GM12801 (cell line): ENCODE results near the gene MTURN.

Experiments used
- TF ChIP-seq, protein P1 (sequence below): IDR thresholded peaks from one replicate; pipeline ENCODE4 v1.5.1; 2011; ENCODE audit warnings: control low read depth; ENCODE audit not compliant: insufficient read length; ENCODE audit errors: extremely low read depth

The MTURN gene

GRCh38 chr7:30155481-30155880, 20.7 kb downstream of the MTURN start:
- TF ChIP-seq, protein P1, sequence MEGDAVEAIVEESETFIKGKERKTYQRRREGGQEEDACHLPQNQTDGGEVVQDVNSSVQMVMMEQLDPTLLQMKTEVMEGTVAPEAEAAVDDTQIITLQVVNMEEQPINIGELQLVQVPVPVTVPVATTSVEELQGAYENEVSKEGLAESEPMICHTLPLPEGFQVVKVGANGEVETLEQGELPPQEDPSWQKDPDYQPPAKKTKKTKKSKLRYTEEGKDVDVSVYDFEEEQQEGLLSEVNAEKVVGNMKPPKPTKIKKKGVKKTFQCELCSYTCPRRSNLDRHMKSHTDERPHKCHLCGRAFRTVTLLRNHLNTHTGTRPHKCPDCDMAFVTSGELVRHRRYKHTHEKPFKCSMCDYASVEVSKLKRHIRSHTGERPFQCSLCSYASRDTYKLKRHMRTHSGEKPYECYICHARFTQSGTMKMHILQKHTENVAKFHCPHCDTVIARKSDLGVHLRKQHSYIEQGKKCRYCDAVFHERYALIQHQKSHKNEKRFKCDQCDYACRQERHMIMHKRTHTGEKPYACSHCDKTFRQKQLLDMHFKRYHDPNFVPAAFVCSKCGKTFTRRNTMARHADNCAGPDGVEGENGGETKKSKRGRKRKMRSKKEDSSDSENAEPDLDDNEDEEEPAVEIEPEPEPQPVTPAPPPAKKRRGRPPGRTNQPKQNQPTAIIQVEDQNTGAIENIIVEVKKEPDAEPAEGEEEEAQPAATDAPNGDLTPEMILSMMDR = no peak

GRCh38 chr7:30157204-30157603, 22.4 kb downstream of the MTURN start:
- TF ChIP-seq, protein P1 = no peak

DNA sequence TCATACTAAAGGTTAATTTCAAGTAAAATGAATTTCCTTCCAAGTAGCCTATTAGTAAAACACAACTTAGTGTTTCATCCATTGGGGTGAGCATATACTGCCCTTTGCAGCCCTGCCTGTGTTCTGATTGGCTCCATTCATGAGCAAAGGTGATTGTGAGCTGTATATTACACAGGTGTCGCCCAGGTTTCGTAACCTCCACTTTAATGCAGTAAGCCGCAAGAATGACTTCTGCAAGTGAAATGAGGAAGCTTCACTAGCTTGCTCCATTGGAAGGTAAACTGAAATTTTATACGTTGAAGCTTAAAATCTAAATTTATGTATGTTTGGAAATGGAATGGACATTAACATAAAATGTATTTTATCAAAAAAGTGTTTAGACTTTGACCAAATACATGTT, 24.4 kb downstream of the MTURN start:
- TF ChIP-seq, protein P1 = no peak

- TF ChIP-seq, protein P1 = no peak
Observed at GRCh38 chr7:30159698-30160143, 24.9 kb downstream of the MTURN start.

GRCh38 chr7:30160329-30160728, 25.5 kb downstream of the MTURN start:
- TF ChIP-seq, protein P1 = no peak

DNA sequence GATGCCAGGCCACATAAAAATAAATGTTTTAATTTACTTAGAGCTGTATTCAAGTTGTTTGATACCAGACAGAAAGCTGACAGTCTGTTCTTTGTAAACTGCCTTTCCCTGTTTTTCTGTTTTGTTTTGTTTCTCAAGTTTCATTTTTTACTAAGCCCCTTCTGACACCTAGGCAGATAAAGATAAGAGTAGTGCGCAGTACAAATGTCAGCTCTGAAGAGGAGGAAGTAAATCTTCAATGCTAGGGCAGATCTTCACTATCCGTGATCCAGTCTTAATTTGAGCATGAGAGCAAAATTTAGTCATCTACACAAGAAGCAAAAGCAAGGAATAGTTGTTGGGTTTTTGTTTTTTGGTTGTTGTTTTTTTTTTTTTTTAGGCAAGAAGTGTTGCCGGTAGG, 27.3 kb downstream of the MTURN start:
- TF ChIP-seq, protein P1 = no peak

GRCh38 chr7:30162622-30163124, 27.9 kb downstream of the MTURN start:
- TF ChIP-seq, protein P1 = no peak
